Measurements from ENCODE around the gene ZNF576. TPM values are rescaled to one million over a fixed set of nuclear protein-coding genes. Genes with fewer than 3 reads are reported as not detected.

ZNF576 gene
- total RNA-seq, 4 donors from 2014 or later: 4.8 to 16.8 (median 14.3) TPM

- DNase-seq (ENCODE audit: low spot score in 2 of 2): no peak
- TF ChIP-seq POLR2A (IDR thresholded peaks at IDR 0.05): no peak
- TF ChIP-seq CTCF (IDR thresholded peaks at IDR 0.05): no peak
- 76 to 79% methylated on average over 32 of the region's 32 CpGs for WGBS, 2 donors
- no peak overlapping the region for H3K4me3 ChIP-seq (ENCODE audit: low read depth, poor library complexity, severe bottlenecking)
- intact Hi-C loops (cut with DNase I; ENCODE audit: low total_unique reads): no loop called here
Observed at GRCh38 chr19:43625918-43626579, 29.7 kb downstream of the ZNF576 start.

- DNase-seq (ENCODE audit: low spot score in 2 of 2): no peak
- TF ChIP-seq POLR2A (IDR thresholded peaks at IDR 0.05) (no peak), CTCF (IDR thresholded peaks at IDR 0.05) (no peak)
- no peak overlapping the region for H3K4me3 ChIP-seq (ENCODE audit: low read depth, poor library complexity, severe bottlenecking)
- 73 to 75% methylated on average over 17 of the region's 17 CpGs for WGBS, 2 donors
- intact Hi-C loops (cut with DNase I; ENCODE audit: low total_unique reads): no loop called here
Observed at GRCh38 chr19:43626838-43627237, 30.4 kb downstream of the ZNF576 start.

GRCh38 chr19:43628646-43629326 lies 32.4 kb downstream of the ZNF576 start:
- intact Hi-C loops (cut with DNase I; ENCODE audit: low total_unique reads): no loop called here
- H3K4me3 ChIP-seq (ENCODE audit: low read depth, poor library complexity, severe bottlenecking): no peak overlapping the region
- DNase-seq (ENCODE audit: low spot score in 2 of 2): no peak
- WGBS, 2 donors: 85 to 97% methylated on average over 3 of the region's 3 CpGs
- no peak for TF ChIP-seq CTCF (IDR thresholded peaks at IDR 0.05)

GRCh38 chr19:43631491-43631890 lies 35.1 kb downstream of the ZNF576 start:
- WGBS, 2 donors: 89 to 92% methylated on average over 5 of the region's 5 CpGs
- intact Hi-C loops (cut with DNase I; ENCODE audit: low total_unique reads): no loop called here
- H3K4me3 ChIP-seq (ENCODE audit: low read depth, poor library complexity, severe bottlenecking): no peak overlapping the region

GRCh38 chr19:43633520-43633919 lies 37.1 kb downstream of the ZNF576 start:
- WGBS, 2 donors: 70 to 85% methylated on average over 4 of the region's 4 CpGs
- DNase-seq (ENCODE audit: low spot score in 2 of 2): no peak
- no peak overlapping the region for H3K4me3 ChIP-seq (ENCODE audit: low read depth, poor library complexity, severe bottlenecking)
- TF ChIP-seq CTCF (IDR thresholded peaks at IDR 0.05) (no peak), POLR2A (IDR thresholded peaks at IDR 0.05) (no peak)
- intact Hi-C loops (cut with DNase I; ENCODE audit: low total_unique reads): no loop called here

More at GRCh38 chr19:43631491-43631890, 35.1 kb downstream of the ZNF576 start:
- DNase-seq (ENCODE audit: low spot score in 2 of 2): no peak
- TF ChIP-seq CTCF (IDR thresholded peaks at IDR 0.05): no peak
- TF ChIP-seq POLR2A (IDR thresholded peaks at IDR 0.05): no peak

Data from lower leg skin (tissue), 4 donors.